Breast epithelium (tissue), 4 donors: ENCODE data around the gene CCDC78. TPM values are rescaled to one million over a fixed set of nuclear protein-coding genes. Genes with fewer than 3 reads are reported as not detected.

ENCODE experiments used
- DNase-seq, 2 donors: peaks; one replicate each; pipeline ENCODE4 v3.0.0-alpha.2; 2019; ENCODE audit warnings: low spot score in 2 of 2
- H3K27ac ChIP-seq, 2 donors: fragments of 200-600 bp; sonication (generic) in 1 of 2; one replicate each; pipeline ENCODE4 v1.5.1; 2016 to 2019; ENCODE audit warnings: mild to moderate bottlenecking in 1 of 2
- H3K27me3 ChIP-seq, 2 donors: fragments of 200-600 bp; sonication (generic) in 1 of 2; one replicate each; pipeline versions ENCODE4 v1.5.1 to v1.6.0; 2017 to 2019; ENCODE audit warnings: control low read depth in 1 of 2, mild to moderate bottlenecking in 1 of 2
- H3K36me3 ChIP-seq: fragments of 200-600 bp; one replicate; pipeline ENCODE4 v1.5.1; 2019
- H3K4me1 ChIP-seq, 2 donors: fragments of 200-600 bp; sonication (generic); one replicate each; pipeline ENCODE4 v1.5.1; 2016 to 2019; ENCODE audit warnings: control low read depth in 1 of 2
- H3K4me3 ChIP-seq, 3 donors: fragments of 200-600 bp; sonication (generic); 1 replicate in 2 of 3; 2 replicates in 1 of 3; pipeline ENCODE4 v1.5.1; 2016 to 2019; ENCODE audit warnings: mild to moderate bottlenecking in 3 of 3, moderate library complexity in 2 of 3
- H3K9me3 ChIP-seq, 2 donors: fragments of 200-600 bp; sonication (generic) in 1 of 2; one replicate each; pipeline ENCODE4 v1.5.1; 2016 to 2019; ENCODE audit warnings: control low read depth in 1 of 2
- CTCF ChIP-seq, 3 donors: fragments of 450-650 bp; IDR thresholded peaks; one replicate each; pipeline ENCODE4 v1.5.1; 2016 to 2017; ENCODE audit warnings: antibody characterized with exemption in 3 of 3, mild to moderate bottlenecking in 3 of 3, moderate library complexity in 3 of 3
- POLR2A ChIP-seq: fragments of 450-650 bp; IDR thresholded peaks from one replicate; pipeline ENCODE4 v1.6.1; 2016; ENCODE audit warnings: antibody characterized with exemption, mild to moderate bottlenecking, moderate library complexity
- POLR2AphosphoS5 ChIP-seq, 3 donors: sonication (generic); formaldehyde crosslinking; IDR thresholded peaks; one replicate each; pipeline ENCODE4 v1.6.1; 2017; ENCODE audit warnings: antibody characterized with exemption in 3 of 3
- intact Hi-C: fragments of 100-400 bp; cut with DNase I; formaldehyde crosslinking; loops from one replicate; pipeline ENCODE4 v1.15.1; 2023; ENCODE audit warnings: low total_unique reads
- total RNA-seq, 3 donors: library from RNA; depleted of rRNA; stranded (reverse); fragments of >200 nt; gene quantifications; one replicate each; pipeline ENCODE4 v1.1.0, GENCODE V29; 2016

CCDC78 gene
- total RNA-seq, 3 donors from 2014 or later, result 0.48 to 2.9 (median 2.6) TPM

GRCh38 chr16:764184-764750 lies 38.0 kb upstream of the CCDC78 start:
- Histone ChIP-seq H3K9me3 (no peaks in the 10 kb centered on the region), H3K27me3 (peaks cover 0 to 52% of the 10 kb centered on the region in 2 donors), H3K36me3 (no peaks in the 10 kb centered on the region), H3K27ac (no peak overlapping the region), H3K4me3 (no peak overlapping the region), H3K4me1 (no peaks in the 10 kb centered on the region)
- DNase-seq, result no peak
- intact Hi-C loops, result no loop called here
- TF ChIP-seq POLR2AphosphoS5 (IDR thresholded peaks at IDR 0.05) (no peak), CTCF (IDR thresholded peaks at IDR 0.05) (no peak), POLR2A (no peak)

GRCh38 chr16:763369-764183 lies 37.3 kb upstream of the CCDC78 start:
- H3K9me3 ChIP-seq, result no peaks in the 10 kb centered on the region
- H3K27me3 ChIP-seq, result peaks cover 0 to 45% of the 10 kb centered on the region in 2 donors
- intact Hi-C loops, result no loop called here
- H3K4me1 ChIP-seq, result no peaks in the 10 kb centered on the region
- no peak overlapping the region for H3K27ac ChIP-seq
- H3K4me3 ChIP-seq, result no peak overlapping the region
- H3K36me3 ChIP-seq, result no peaks in the 10 kb centered on the region
- no peak for TF ChIP-seq CTCF (IDR thresholded peaks at IDR 0.05)
- TF ChIP-seq POLR2AphosphoS5 (IDR thresholded peaks at IDR 0.05), result no peak
- no peak for TF ChIP-seq POLR2A
- no peak for DNase-seq

GRCh38 chr16:762595-763268 lies 36.5 kb upstream of the CCDC78 start:
- no peaks in the 10 kb centered on the region for H3K36me3 ChIP-seq
- no peak for TF ChIP-seq POLR2AphosphoS5 (IDR thresholded peaks at IDR 0.05)
- TF ChIP-seq POLR2A, result no peak
- TF ChIP-seq CTCF (IDR thresholded peaks at IDR 0.05), result no peak
- no peaks in the 10 kb centered on the region for H3K4me1 ChIP-seq
- peaks cover 0 to 38% of the 10 kb centered on the region in 2 donors for H3K27me3 ChIP-seq
- intact Hi-C loops, result no loop called here
- DNase-seq, result no peak
- H3K9me3 ChIP-seq, result no peaks in the 10 kb centered on the region
- H3K4me3 ChIP-seq, result no peak overlapping the region
- H3K27ac ChIP-seq, result no peak overlapping the region

- Histone ChIP-seq H3K27me3 (peaks cover 0 to 38% of the 10 kb centered on the region in 2 donors), H3K36me3 (no peaks in the 10 kb centered on the region), H3K9me3 (no peaks in the 10 kb centered on the region), H3K4me3 (no peak overlapping the region), H3K27ac (no peak overlapping the region), H3K4me1 (no peaks in the 10 kb centered on the region)
- TF ChIP-seq POLR2A, result no peak
- TF ChIP-seq CTCF (IDR thresholded peaks at IDR 0.05), result no peak
- TF ChIP-seq POLR2AphosphoS5 (IDR thresholded peaks at IDR 0.05), result no peak
- no peak for DNase-seq
- intact Hi-C loops, result no loop called here
These were observed 35.6 kb upstream of the CCDC78 start for GRCh38 chr16:761625-762513.
